ENCODE measurements around the gene EPHX1.

- TF ChIP-seq CTCF (conservative IDR thresholded peaks at IDR 0.05 in 1 of 2, IDR thresholded peaks at IDR 0.05 in 1 of 2; ENCODE audit: low read depth in 1 of 2, low read length in 2 of 2) (no peak), EZH2 (IDR thresholded peaks at IDR 0.05; ENCODE audit: low read length, missing control alignments) (no peak)
These were observed 32.1 kb downstream of the EPHX1 start for GRCh38 chr1:225842074-225842473.

All from fibroblast of lung (primary cell).